Tibial nerve (tissue), 3 donors: ENCODE results near the gene NFKBIE.

ENCODE experiments used
- CTCF ChIP-seq, 5 experiments: fragments of 200-600 bp in 3 of 5; fragments of 450-650 bp in 2 of 5; sonication (generic) in 3 of 5; IDR thresholded peaks; one replicate each; pipeline ENCODE4 v1.5.1; 2016 to 2019; ENCODE audit warnings: antibody characterized with exemption in 5 of 5, mild to moderate bottlenecking in 3 of 5, moderate library complexity in 2 of 5
- POLR2A ChIP-seq, 2 donors: fragments of 450-650 bp; IDR thresholded peaks; one replicate each; pipeline ENCODE4 v1.6.1; 2017; ENCODE audit warnings: antibody characterized with exemption in 2 of 2, mild to moderate bottlenecking in 2 of 2, moderate library complexity in 2 of 2

- TF ChIP-seq CTCF (IDR thresholded peaks at IDR 0.05) (no peak), POLR2A (IDR thresholded peaks at IDR 0.05) (no peak)
These were observed 46.4 kb upstream of the NFKBIE start for GRCh38 chr6:44311767-44312166.
